ENCODE data around the gene MYO3B. TPM values are rescaled to one million over a fixed set of nuclear protein-coding genes. Genes with fewer than 3 reads are reported as not detected.
A peak's percentile ranks its signal among the peaks of the same experiment; 100 is the strongest.

The MYO3B gene
- total and polyA plus RNA-seq, 2 of the 8 experiments (the other 6 are each of a cell fraction or from before 2014, with no cell fraction given), result 0.17 to 0.19 TPM

- no peak overlapping the region for H3K9ac ChIP-seq (replicated peaks in 1 of 4; ENCODE audit: extremely low read depth in 1 of 4, low read depth in 3 of 4, low read length in 3 of 4)
- H3K9me3 ChIP-seq (ENCODE audit: insufficient read depth in 2 of 2, low read depth in 1 of 2, low read length in 1 of 2), result peaks cover 3 to 6% of the 10 kb centered on the region in 2 experiments; a peak in 3 of 4 replicates
- no peaks in the 10 kb centered on the region for H3K79me2 ChIP-seq (ENCODE audit: control insufficient read depth in 1 of 2, insufficient read depth in 2 of 2, low read length in 2 of 2)
- DNase-seq (ENCODE audit: low read depth in 1 of 2, low spot score in 2 of 2) (no peak), FAIRE-seq (no peak)
- no peak overlapping the region for H3K18ac ChIP-seq (ENCODE audit: extremely low read depth, low read length)
- no peak overlapping the region for H3K27ac ChIP-seq (ENCODE audit: low read depth, low read length)
- H2BK15ac ChIP-seq (ENCODE audit: low read length), result 0 out of 2 replicates have a peak overlapping the region, but pooled peaks have one; percentile 10
- no peaks in the 10 kb centered on the region for H4K20me1 ChIP-seq (replicated peaks in 1 of 2; ENCODE audit: control insufficient read depth in 1 of 2, insufficient read depth in 2 of 2, low read length in 2 of 2)
- H3K23ac ChIP-seq (ENCODE audit: insufficient read length), result no peak overlapping the region
- H2BK20ac ChIP-seq (ENCODE audit: low read length), result 0 out of 2 replicates have a peak overlapping the region, but pooled peaks have one; percentile 96
- POLR2A ChIA-PET (ENCODE audit: partially characterized antibody), result no interaction called here
- peak overlapping the region; percentile 21 for H2BK120ac ChIP-seq (replicated peaks; ENCODE audit: low read depth, low read length)
- H4K5ac ChIP-seq (ENCODE audit: insufficient read length, low read depth, low read length), result no peak overlapping the region
- H2BK12ac ChIP-seq (ENCODE audit: low read depth, low read length), result no peak overlapping the region; the same call in 1 of the 2 replicates
- no peaks in the 10 kb centered on the region for H3K27me3 ChIP-seq (replicated peaks in 1 of 4; ENCODE audit: control insufficient read depth in 3 of 4, extremely low read depth in 1 of 4, insufficient read depth in 3 of 4, low read length in 3 of 4)
- H3K4ac ChIP-seq (replicated peaks; ENCODE audit: insufficient read length, low read depth, low read length), result peak overlapping the region; percentile 3
- TF ChIP-seq TAF1 (IDR thresholded peaks at IDR 0.05; ENCODE audit: low read depth, low read length), result no peak
- no peaks in the 10 kb centered on the region for H3K23me2 ChIP-seq (ENCODE audit: low read depth, low read length)
- no peak overlapping the region for H2AFZ ChIP-seq (ENCODE audit: low read length)
- H3K36me3 ChIP-seq (ENCODE audit: control insufficient read depth in 2 of 4, insufficient read depth in 4 of 4, low read length in 3 of 4), result peaks cover 0 to 3% (median 0%) of the 10 kb centered on the region in 4 experiments; a peak in 2 of 8 replicates
- CTCF ChIA-PET (ENCODE audit: partially characterized antibody), result interaction anchor here (0.6 to 3.6 kb wide), 6 partner anchors 8 to 491 kb away, joined by 3 to 36 read pairs (median 8); no protein-coding TSS in a partner anchor
- 92% methylated on average over 7 of the region's 7 CpGs; no CpG with 5 or more reads in 1 of the 2 experiments for WGBS, 2 experiments (ENCODE audit: extremely low coverage in 1 of 2, insufficient coverage in 1 of 2, insufficient read length in 1 of 2, insufficient replicate concordance in 2 of 2, low coverage in 1 of 2, low lambda C conversion rate in 2 of 2, missing lambda C conversion rate in 1 of 2)
- no peak overlapping the region for H3K4me3 ChIP-seq (ENCODE audit: extremely low read depth in 1 of 4, insufficient read depth in 2 of 4, low read depth in 3 of 4, low read length in 4 of 4)
- H4K91ac ChIP-seq (replicated peaks; ENCODE audit: insufficient read length, low read length), result peak overlapping the region; percentile 27
- no peak overlapping the region for H4K8ac ChIP-seq (ENCODE audit: extremely low read depth, insufficient read depth, low read length)
- H2BK5ac ChIP-seq (ENCODE audit: low read depth, low read length), result no peak overlapping the region
- no peak overlapping the region for H3K14ac ChIP-seq (ENCODE audit: insufficient read length)
- no peak overlapping the region for H2AK5ac ChIP-seq (ENCODE audit: low read depth, low read length)
- no peaks in the 10 kb centered on the region for H3K79me1 ChIP-seq (ENCODE audit: low read depth, low read length)
- H3K56ac ChIP-seq (replicated peaks; ENCODE audit: insufficient read length, low read depth, low read length), result no peak overlapping the region
- H3K4me1 ChIP-seq (replicated peaks in 1 of 4; ENCODE audit: control insufficient read depth in 3 of 4, insufficient read depth in 4 of 4, low read length in 3 of 4), result no peaks in the 10 kb centered on the region
- no peak overlapping the region for H3K4me2 ChIP-seq (ENCODE audit: insufficient read depth in 1 of 2, low read depth in 2 of 2, low read length in 2 of 2)
Measured at GRCh38 chr2:170322140-170322766, 144.3 kb downstream of the MYO3B start.
